ENCODE measurements around the gene CNOT8.

GRCh38 chr5:154823605-154824004, 34.8 kb upstream of the CNOT8 start:
- no peak for TF ChIP-seq CTCF (IDR thresholded peaks at IDR 0.05)
- no peak for TF ChIP-seq CHD2 (IDR thresholded peaks at IDR 0.05; ENCODE audit: low read length, partially characterized antibody)
- no peak for TF ChIP-seq USF1 (IDR thresholded peaks at IDR 0.05; ENCODE audit: borderline replicate concordance, low read depth)
- 0 out of 2 replicates have a peak, but pooled peaks have one; percentile 4 for TF ChIP-seq POLR2AphosphoS5 (IDR thresholded peaks at IDR 0.05; ENCODE audit: low read depth, low read length)
- no peak for TF ChIP-seq TEAD4 (IDR thresholded peaks at IDR 0.05; ENCODE audit: borderline replicate concordance, insufficient read depth)
- no peak for TF ChIP-seq TAF1 (IDR thresholded peaks at IDR 0.05; ENCODE audit: borderline replicate concordance, low read depth, low read length)
- TF ChIP-seq REST (IDR thresholded peaks at IDR 0.05; ENCODE audit: low read depth, low read length), result no peak
- no peak for TF ChIP-seq EP300 (IDR thresholded peaks at IDR 0.05; ENCODE audit: borderline replicate concordance in 1 of 2, low read depth in 1 of 2, low read length in 1 of 2)
- no peak for TF ChIP-seq FOXJ3 (CRISPR knock-in tag; IDR thresholded peaks at IDR 0.05)
- TF ChIP-seq EZH2phosphoT487 (IDR thresholded peaks at IDR 0.05; ENCODE audit: borderline replicate concordance, low read depth), result no peak
- no peak for TF ChIP-seq MAX (IDR thresholded peaks at IDR 0.05; ENCODE audit: low read depth)
- TF ChIP-seq YY1 (IDR thresholded peaks at IDR 0.05; ENCODE audit: low read depth), result no peak
- TF ChIP-seq RFX5 (IDR thresholded peaks at IDR 0.05; ENCODE audit: low read length), result no peak
